GM19238 (cell line): Measurements from ENCODE around the gene MARCHF2.
"Not testable (repeated sequence)": the region's sequence is repeated elsewhere in the genome, so short reads cannot be mapped to it uniquely, and the experiment has no call there.

Experiments used
- DNase-seq: peaks from one replicate; pipeline ENCODE4 v3.0.0; 2011; ENCODE audit warnings: low spot score; ENCODE audit not compliant: insufficient read length

Gene MARCHF2

GRCh38 chr19:8404391-8405151 is 8.5 kb upstream of the MARCHF2 start:
- no peak for DNase-seq

- not testable (repeated sequence) for DNase-seq
Measured at GRCh38 chr19:8410718-8411117, 2.4 kb upstream of the MARCHF2 start.

GRCh38 chr19:8413629-8413995 is 507 bp downstream of the MARCHF2 start:
- DNase-seq = no peak

DNA sequence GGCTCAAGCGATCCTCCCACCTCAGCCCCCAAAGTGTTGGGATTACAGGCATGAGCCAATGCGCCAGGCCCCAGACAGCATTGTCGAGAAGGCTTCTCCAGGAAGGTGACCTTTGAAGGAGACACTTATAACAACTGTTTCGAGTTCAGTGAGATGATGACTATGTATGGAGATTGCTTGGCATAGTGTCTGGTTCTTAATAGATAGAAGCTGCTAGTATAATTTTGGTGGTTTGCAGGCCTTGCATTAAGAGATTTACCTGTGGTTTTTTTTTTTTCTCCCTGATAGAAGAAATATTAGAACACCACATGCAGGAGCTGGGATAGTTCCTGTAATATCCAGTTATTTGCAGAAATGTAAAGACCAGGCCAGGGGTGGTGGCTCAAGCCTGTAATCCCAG is 3.7 kb downstream of the MARCHF2 start:
- no peak for DNase-seq

GRCh38 chr19:8421484-8422461 is 8.7 kb downstream of the MARCHF2 start:
- no peak for DNase-seq

DNA sequence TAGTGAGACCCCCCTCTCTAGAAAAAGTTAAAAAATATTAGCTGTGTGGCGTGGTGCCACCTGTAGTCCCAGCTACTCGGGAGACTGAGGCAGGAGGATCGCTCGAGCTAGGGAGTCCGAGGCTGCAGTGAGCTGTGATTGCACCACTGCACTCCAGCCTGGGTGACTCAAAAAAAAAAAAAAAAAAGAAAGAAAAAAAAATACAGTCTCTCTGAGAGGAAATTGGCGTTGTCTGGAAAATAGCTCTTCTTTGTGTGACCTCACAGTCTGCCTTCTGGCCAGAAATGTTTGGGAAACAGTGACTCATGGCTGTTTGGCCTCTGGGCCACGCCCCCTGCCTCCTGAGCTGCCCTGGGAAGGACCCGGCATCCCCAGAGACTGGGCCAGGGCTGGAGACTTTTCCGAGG is 10.7 kb downstream of the MARCHF2 start:
- no peak for DNase-seq

GRCh38 chr19:8425331-8425730 is 12.2 kb downstream of the MARCHF2 start:
- not testable (repeated sequence) for DNase-seq

DNA sequence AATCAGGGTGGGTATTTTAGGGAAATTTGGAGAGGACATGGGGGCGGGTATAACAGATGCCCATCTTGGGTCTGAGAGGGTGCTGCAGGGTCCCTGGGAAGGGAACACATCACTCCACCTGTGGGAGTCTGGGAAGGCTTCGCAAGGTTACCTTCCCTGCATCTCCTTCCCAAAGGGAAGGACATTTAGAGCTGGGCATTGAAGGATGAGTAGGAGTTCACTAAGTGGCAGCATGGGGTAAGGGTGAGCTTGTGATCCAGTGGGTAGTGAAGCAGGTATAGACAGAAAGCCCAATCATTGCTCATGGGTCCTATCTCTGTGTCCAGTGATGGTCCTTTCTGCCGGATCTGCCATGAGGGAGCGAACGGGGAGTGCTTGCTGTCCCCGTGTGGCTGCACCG is 13.2 kb downstream of the MARCHF2 start:
- DNase-seq = no peak

DNA sequence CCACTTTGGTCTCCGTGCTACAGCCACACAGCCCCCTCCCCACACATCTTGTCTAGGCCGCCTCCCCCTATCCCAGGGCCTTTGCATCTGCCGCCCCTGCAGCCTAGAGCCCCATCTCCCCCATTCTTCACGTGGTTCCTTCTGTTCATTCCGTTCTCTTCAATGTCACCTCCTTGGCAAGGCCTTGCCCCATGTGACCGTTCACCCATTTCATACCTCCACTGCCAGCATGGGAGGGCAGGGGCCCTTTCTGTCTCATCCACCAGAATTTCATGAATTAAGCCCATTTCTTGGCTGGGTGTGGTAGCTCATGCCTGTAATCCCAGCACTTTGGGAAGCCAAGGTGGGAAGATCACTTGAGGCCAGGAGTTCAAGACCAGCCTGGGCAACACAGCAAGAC is 15.9 kb downstream of the MARCHF2 start:
- DNase-seq = no peak

GRCh38 chr19:8429826-8430225 is 16.7 kb downstream of the MARCHF2 start:
- no peak for DNase-seq

GRCh38 chr19:8430650-8431049 is 17.5 kb downstream of the MARCHF2 start:
- DNase-seq = no peak

GRCh38 chr19:8438236-8438635 is 25.1 kb downstream of the MARCHF2 start:
- DNase-seq = no peak

- DNase-seq = no peak
Measured at GRCh38 chr19:8441725-8442544, 28.8 kb downstream of the MARCHF2 start.

DNA sequence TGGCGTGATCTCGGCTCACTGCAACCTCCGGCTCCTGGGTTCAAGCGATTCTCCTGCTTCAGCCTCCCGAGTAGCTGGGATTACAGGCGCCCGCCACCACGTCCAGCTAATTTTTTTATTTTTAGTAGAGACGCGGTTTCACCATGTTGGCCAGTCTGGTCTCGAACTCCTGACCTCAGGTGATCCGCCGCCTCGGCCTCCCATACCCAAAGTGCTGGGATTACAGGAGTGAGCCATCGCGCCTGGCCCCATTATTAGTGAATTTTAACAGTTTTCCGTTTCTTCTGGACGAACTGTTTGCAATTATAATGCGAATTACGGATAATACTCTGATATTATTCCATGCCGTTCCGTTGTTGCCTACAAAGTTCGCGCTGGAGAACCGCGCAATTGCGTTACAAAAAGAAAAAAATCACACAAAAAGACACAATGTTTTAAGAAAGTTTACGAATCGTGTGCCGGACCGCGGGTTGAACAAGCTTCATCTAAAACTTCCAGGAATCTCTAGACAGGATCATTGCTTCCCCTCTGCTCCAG is 31.1 kb downstream of the MARCHF2 start:
- DNase-seq = not testable (repeated sequence)

GRCh38 chr19:8444677-8445487 is 31.8 kb downstream of the MARCHF2 start, which contains the start of gene HNRNPM:
TSS of gene HNRNPM (plus strand) at chr19:8444975. CDS start at chr19:8444999, 24 bp downstream.
- peak; percentile 97 for DNase-seq

DNA sequence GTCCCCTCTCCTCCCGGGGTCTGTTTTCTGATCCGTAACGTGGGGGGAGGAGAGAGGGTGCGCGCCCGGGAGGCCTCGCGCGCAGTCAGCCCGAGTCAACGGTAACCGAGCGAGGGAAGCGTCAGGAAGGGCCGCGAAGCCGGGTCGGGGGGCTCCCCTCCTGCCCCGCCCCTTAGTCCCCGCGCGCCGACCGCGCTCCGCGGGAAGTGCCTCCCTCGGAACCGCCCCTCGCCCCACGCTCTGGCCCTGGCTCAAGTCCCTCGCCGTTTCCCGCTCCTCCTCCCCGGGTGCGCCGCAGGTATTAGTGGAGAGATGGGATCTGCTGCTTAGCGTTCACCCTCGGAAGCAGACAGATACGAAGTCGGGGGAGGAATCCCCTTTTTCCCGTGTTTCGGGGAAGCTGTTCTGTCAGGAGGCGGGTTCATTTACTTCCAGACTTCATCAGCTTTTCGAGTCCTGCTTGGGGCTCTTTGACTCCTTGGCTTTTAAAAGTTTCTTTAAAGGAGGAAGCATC is 32.4 kb downstream of the MARCHF2 start:
- DNase-seq = peak; percentile 22

DNA sequence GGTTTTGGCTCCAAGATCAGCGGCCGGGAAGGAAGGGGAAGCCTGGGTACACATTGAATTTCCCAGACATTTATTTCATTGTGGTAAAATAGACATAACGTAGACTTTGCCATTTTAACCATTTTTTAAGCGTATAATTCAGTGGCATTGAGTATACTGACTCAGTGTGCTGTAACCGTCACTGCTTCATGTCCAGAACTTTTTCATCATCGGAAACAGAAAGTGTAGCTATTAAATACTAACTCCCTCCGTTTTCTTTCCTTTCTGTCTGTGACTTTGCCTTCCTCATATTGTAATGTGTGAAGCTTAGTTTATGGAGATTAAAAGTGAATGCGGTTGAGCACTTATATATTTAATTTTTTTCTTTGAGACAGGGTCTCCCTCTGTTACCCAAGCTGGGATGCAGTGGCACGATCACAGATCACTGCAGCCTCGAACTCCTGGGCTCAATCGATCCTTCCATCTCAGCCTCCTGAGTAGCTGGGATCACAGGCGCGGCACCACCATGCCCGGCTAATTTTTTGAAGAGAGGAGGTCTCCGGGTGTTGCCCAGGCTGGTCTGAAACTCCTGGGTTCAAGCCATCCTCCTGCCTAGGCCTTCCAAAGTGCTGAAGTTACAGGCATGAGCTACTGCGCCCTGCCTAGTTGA is 33.1 kb downstream of the MARCHF2 start:
- no peak for DNase-seq

DNA sequence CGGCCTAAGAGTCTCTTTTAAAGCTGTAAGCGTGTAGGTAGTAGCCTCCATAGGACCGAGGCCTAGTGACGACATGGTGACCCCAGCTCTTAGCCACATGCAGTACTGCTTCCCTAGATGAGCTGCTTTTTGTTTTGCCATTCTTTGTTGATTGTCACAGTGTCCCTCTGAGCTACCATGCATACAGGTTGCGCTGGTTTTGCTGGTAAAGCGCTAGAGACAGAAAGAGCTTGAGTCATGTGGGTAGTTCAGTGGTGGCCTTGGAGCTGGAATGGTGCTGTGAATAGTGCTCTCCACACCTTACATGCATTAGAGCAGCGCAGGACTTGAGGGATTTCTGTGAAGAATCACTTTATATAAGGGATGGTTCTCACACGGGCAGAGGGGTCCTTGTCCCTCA is 36.7 kb downstream of the MARCHF2 start:
- no peak for DNase-seq

- no peak for DNase-seq
Measured at GRCh38 chr19:8451377-8451776, 38.3 kb downstream of the MARCHF2 start.

- no peak for DNase-seq
Measured at GRCh38 chr19:8451885-8452284, 38.8 kb downstream of the MARCHF2 start.
